K562 (cell line): ENCODE measurements around the gene ZKSCAN8. TPM values are rescaled to one million over a fixed set of nuclear protein-coding genes. Genes with fewer than 3 reads are reported as not detected.

ENCODE experiments used
- ATAC-seq: fragments of 200-7000 bp; cut with Tn5 transposase; 3 replicates; pipeline ENCODE4 v1.9.1; 2020; ENCODE audit warnings: moderate library complexity
- BruUV-seq: library from RNA; stranded (reverse); fragments of 400-500 nt; replicated peaks from 2 replicates; lab custom pipeline; 2021; lab: Mats Ljungman, UMichigan
- CTCF ChIA-PET: fragments of 300-600 bp; formaldehyde crosslinking; extraction: SDS; loops from one replicate; lab custom pipeline; 2021; ENCODE audit warnings: low intra/inter-chr PET ratio; lab: Yijun Ruan, JAX
- POLR2A ChIA-PET: fragments of 300-600, 350-650 bp; sonication (Branson Sonifier 250); formaldehyde crosslinking; extraction: SDS; loops from one replicate; lab custom pipeline; 2021; ENCODE audit warnings: antibody characterized with exemption, inconsistent platforms; lab: Yijun Ruan, JAX
- DNase-seq, 4 experiments: peaks; one replicate each; pipeline versions ENCODE4 v3.0.0 to v3.0.0-alpha.2; 2011 to 2018; ENCODE audit warnings: low spot score in 3 of 4, mixed read lengths in 3 of 4; ENCODE audit errors: extremely low read depth in 1 of 4
- FAIRE-seq: peaks from 2 replicates; lab custom pipeline; 2011; peaks lifted over from hg19 to GRCh38; lab: Jason Lieb, UNC
- H2AFZ ChIP-seq: 2 replicates; pipeline ENCODE4 v1.6.0; 2011; ENCODE audit warnings: low read depth, low read length, control low read depth, inconsistent platforms
- H3K27ac ChIP-seq: fragments of 200-600 bp; 3 replicates; pipeline ENCODE4 v1.8.0; 2011; ENCODE audit warnings: low read depth, mild to moderate bottlenecking, control low read depth, inconsistent platforms, low read length, moderate library complexity, mixed read lengths; ENCODE audit errors: extremely low read depth
- H3K27me3 ChIP-seq, 2 experiments: fragments of 300-600 bp in 1 of 2; 2 replicates in 1 of 2; 3 replicates in 1 of 2; pipeline versions ENCODE4 v1.6.0 to v1.8.0; 2011; ENCODE audit warnings: inconsistent platforms in 2 of 2, low read length in 2 of 2, mild to moderate bottlenecking in 1 of 2, mixed read lengths in 1 of 2, moderate library complexity in 1 of 2; ENCODE audit not compliant: control insufficient read depth in 2 of 2, insufficient read depth in 2 of 2
- H3K36me3 ChIP-seq: fragments of 300-600 bp; 3 replicates; pipeline ENCODE4 v1.8.0; 2011; ENCODE audit warnings: mild to moderate bottlenecking, low read length, inconsistent platforms; ENCODE audit not compliant: control insufficient read depth, insufficient read depth
- H3K4me1 ChIP-seq, 2 experiments: fragments of 200-600 bp in 1 of 2; replicated peaks in 1 of 2; 2 replicates in 1 of 2; 3 replicates in 1 of 2; pipeline versions ENCODE4 v1.5.1 to v1.8.0; 2011; ENCODE audit warnings: inconsistent platforms in 2 of 2, low read length in 2 of 2, mild to moderate bottlenecking in 1 of 2, mixed read lengths in 1 of 2, moderate library complexity in 1 of 2; ENCODE audit not compliant: control insufficient read depth in 2 of 2, insufficient read depth in 2 of 2
- H3K4me2 ChIP-seq: 2 replicates; pipeline ENCODE4 v1.6.1; 2011; ENCODE audit warnings: low read length, control low read depth, inconsistent platforms, mixed read lengths; ENCODE audit not compliant: insufficient read depth
- H3K4me3 ChIP-seq: fragments of 200-600 bp; sonication (generic), shearing (Covaris generic); 2 replicates; pipeline ENCODE4 v1.5.1; 2016; ENCODE audit warnings: control low read depth, inconsistent platforms
- H3K79me2 ChIP-seq: fragments of 200-600 bp; 3 replicates; pipeline ENCODE4 v1.8.0; 2011; ENCODE audit warnings: low read length, inconsistent platforms; ENCODE audit not compliant: control insufficient read depth, insufficient read depth
- H3K9ac ChIP-seq, 2 experiments: 2 replicates each; pipeline versions ENCODE4 v1.6.0 to v1.6.1; 2011; ENCODE audit warnings: low read depth in 2 of 2, low read length in 2 of 2, control low read depth in 1 of 2, inconsistent platforms in 1 of 2, mild to moderate bottlenecking in 1 of 2, mixed read lengths in 1 of 2; ENCODE audit not compliant: insufficient read depth in 1 of 2
- H3K9me1 ChIP-seq: one replicate; pipeline ENCODE4 v1.6.0; 2011; ENCODE audit warnings: inconsistent platforms, mild to moderate bottlenecking, low read length, moderate library complexity; ENCODE audit not compliant: control insufficient read depth, insufficient read depth
- H3K9me3 ChIP-seq: replicated peaks from 2 replicates; pipeline ENCODE4 v1.5.1; 2011; ENCODE audit warnings: low read depth, low read length, inconsistent platforms; ENCODE audit not compliant: control insufficient read depth, insufficient read depth
- H4K20me1 ChIP-seq: replicated peaks from 2 replicates; pipeline ENCODE4 v1.6.1; 2011; ENCODE audit warnings: low read length, inconsistent platforms, mixed read lengths; ENCODE audit not compliant: control insufficient read depth, insufficient read depth
- ARHGAP35 ChIP-seq: fragments of 450-650 bp; IDR thresholded peaks from 2 replicates; pipeline ENCODE4 v1.6.1; 2018; ENCODE audit not compliant: partially characterized antibody
- ARID2 ChIP-seq: fragments of 450-650 bp; IDR thresholded peaks from 2 replicates; pipeline ENCODE4 v1.6.1; 2017; ENCODE audit warnings: antibody characterized with exemption, mild to moderate bottlenecking
- CBX1 ChIP-seq: sonication (generic); IDR thresholded peaks from 2 replicates; pipeline ENCODE4 v1.6.1; 2016; ENCODE audit warnings: antibody characterized with exemption, low read depth, mild to moderate bottlenecking
- FOXJ2 ChIP-seq: fragments of 200-800 bp; sonication (Bioruptor generic); IDR thresholded peaks from 2 replicates; pipeline ENCODE4 v1.6.1; 2016; ENCODE audit warnings: missing genetic modification characterization, missing compliant biosample characterization
- HBP1 ChIP-seq: fragments of 450-650 bp; formaldehyde crosslinking; IDR thresholded peaks from 2 replicates; pipeline ENCODE4 v1.4.0; 2022; ENCODE audit warnings: missing genetic modification characterization
- ID3 ChIP-seq, 2 experiments: fragments of 250-450 bp in 1 of 2; fragments of 450-650 bp in 1 of 2; sonication (Bioruptor Pico) in 1 of 2; IDR thresholded peaks; 2 replicates each; pipeline versions ENCODE4 v1.6.1 to v1.8.0; 2016 to 2021; ENCODE audit warnings: mild to moderate bottlenecking in 2 of 2, moderate library complexity in 2 of 2, missing compliant biosample characterization in 1 of 2, missing genetic modification characterization in 1 of 2
- LEF1 ChIP-seq: fragments of 450-650 bp; IDR thresholded peaks from 2 replicates; pipeline ENCODE4 v1.6.1; 2016; ENCODE audit warnings: mild to moderate bottlenecking
- NFIX ChIP-seq: fragments of 250-450 bp; sonication (Bioruptor Pico); IDR thresholded peaks from 2 replicates; pipeline ENCODE4 v1.4.0; 2020; ENCODE audit warnings: low read depth, mild to moderate bottlenecking, moderate library complexity
- NRF1 ChIP-seq, 2 experiments: fragments of 450-650 bp; IDR thresholded peaks in 1 of 2; conservative IDR thresholded peaks in 1 of 2; 2 replicates each; pipeline ENCODE4 v1.6.1; 2014; ENCODE audit warnings: mild to moderate bottlenecking in 2 of 2
- PHB2 ChIP-seq: fragments of 450-650 bp; IDR thresholded peaks from 2 replicates; pipeline ENCODE4 v1.6.1; 2017; ENCODE audit warnings: low read depth
- SIRT6 ChIP-seq: IDR thresholded peaks from one replicate; pipeline ENCODE4 v1.6.1; 2012; ENCODE audit warnings: low read depth, mild to moderate bottlenecking, control low read depth, inconsistent platforms, low read length, moderate library complexity
- SMARCB1 ChIP-seq: IDR thresholded peaks from 2 replicates; pipeline ENCODE4 v1.6.1; 2011; ENCODE audit warnings: improper control_type of control experiment, low read depth; ENCODE audit not compliant: insufficient read length
- SUPT5H ChIP-seq: fragments of 450-650 bp; IDR thresholded peaks from 2 replicates; pipeline ENCODE4 v1.6.1; 2016
- TFE3 ChIP-seq: fragments of 450-650 bp; formaldehyde crosslinking; IDR thresholded peaks from 2 replicates; pipeline ENCODE4 v1.4.0; 2020; ENCODE audit warnings: mild to moderate bottlenecking, mixed read lengths
- ZFX ChIP-seq: sonication (generic); formaldehyde crosslinking; IDR thresholded peaks from 2 replicates; pipeline ENCODE4 v1.8.0; 2022; ENCODE audit warnings: mild to moderate bottlenecking, missing genetic modification reagents, moderate library complexity
- ZNF324 ChIP-seq: fragments of 250-450 bp; sonication (Bioruptor Pico); IDR thresholded peaks from 2 replicates; pipeline ENCODE4 v1.4.0; 2020; ENCODE audit warnings: mild to moderate bottlenecking
- ZNF354B ChIP-seq: fragments of 250-450 bp; sonication (Bioruptor Pico); IDR thresholded peaks from 2 replicates; pipeline ENCODE4 v1.4.0; 2020
- WGBS: fragments of 100-300 bp; shearing (Covaris generic); methylation state at CpG from one replicate; pipeline ENCODE4 v1.1.6; 2016; ENCODE audit warnings: low coverage, mixed read lengths; ENCODE audit not compliant: insufficient coverage; ENCODE audit errors: missing lambda C conversion rate; 5-methylcytosine and 5-hydroxymethylcytosine counted together
- in situ Hi-C: fragments of 300-500 bp; cut with MboI; formaldehyde crosslinking; loops from 4 replicates; pipeline ENCODE4 v1.15.0; 2018; ENCODE audit warnings: inconsistent platforms, mixed read lengths
- intact Hi-C: fragments of 100-400 bp; cut with micrococcal nuclease; formaldehyde crosslinking; loops from 2 replicates; pipeline ENCODE4 v1.14.2; 2022
- polyA plus RNA-seq, 8 experiments: library from polyadenylated mRNA; depleted of rRNA in 4 of 8; stranded (reverse) in 5 of 8; unstranded in 3 of 8; fragments of >200 nt; fragmentation: Nextera tagmentation in 2 of 8; fragmentation: Illumina TruSeq in 1 of 8; extraction: Ambion mirVana in 2 of 8; extraction: Trizol in 1 of 8; gene quantifications; 2 replicates each; pipeline versions ENCODE4 v1.2.1 to v1.2.3, GENCODE V29; 2011 to 2014; ENCODE audit warnings: inconsistent platforms in 1 of 8, missing spikeins in 1 of 8
- total RNA-seq, 7 experiments: library from RNA; depleted of rRNA in 6 of 7; stranded (reverse); fragments of >200 nt in 6 of 7; fragmentation: Illumina TruSeq in 2 of 7; extraction: Trizol in 2 of 7; gene quantifications; 2 replicates each; pipeline versions ENCODE4 v1.2.1 to v1.2.3, GENCODE V29; 2011 to 2021; ENCODE audit warnings: low replicate concordance in 1 of 7

ZKSCAN8 gene
- total and polyA plus RNA-seq, 9 of the 15 experiments (the other 6 are each of a cell fraction or from before 2014, with no cell fraction given) = 3.3 to 37.7 (median 21.7) TPM

DNA sequence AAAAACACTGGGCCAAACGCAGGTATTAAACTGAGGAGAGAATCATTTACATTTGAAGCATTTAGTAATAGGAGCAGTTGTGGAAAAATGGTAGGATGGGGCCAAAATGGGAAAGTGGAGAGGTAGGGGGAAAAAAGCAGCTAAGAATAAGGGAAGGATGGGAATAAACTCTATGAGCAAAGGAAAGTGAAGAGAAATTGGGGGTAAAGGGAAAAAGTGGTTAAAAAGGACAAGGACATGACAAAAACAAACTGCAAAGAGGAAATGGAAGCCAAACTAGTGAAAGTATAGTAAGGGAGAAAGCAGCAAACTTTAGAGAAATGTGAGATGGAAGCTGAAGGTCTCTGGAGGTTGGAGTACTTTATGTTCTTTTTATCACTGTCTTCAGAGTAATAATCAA, 23.5 kb upstream of the ZKSCAN8 start:
- in situ Hi-C loops = no loop called here
- intact Hi-C loops = no loop called here
- no peaks in the 10 kb centered on the region for H4K20me1 ChIP-seq
- no peak overlapping the region for H3K4me3 ChIP-seq
- BruUV-seq = no TSS peak
- no peak overlapping the region for H3K27ac ChIP-seq
- POLR2A ChIA-PET = interaction anchor here (0.7 to 3.0 kb wide), 3 partner anchors 8 to 223 kb away, joined by 3 to 17 read pairs (median 4); no protein-coding TSS in a partner anchor
- DNase-seq = no peak
- H3K9me1 ChIP-seq = no peaks in the 10 kb centered on the region
- CTCF ChIA-PET = no interaction called here
- H3K36me3 ChIP-seq = peaks cover 84% of the 10 kb centered on the region
- H3K9me3 ChIP-seq = no peaks in the 10 kb centered on the region
- no peak overlapping the region for H2AFZ ChIP-seq
- no peak overlapping the region for H3K9ac ChIP-seq
- H3K4me2 ChIP-seq = no peak overlapping the region
- H3K27me3 ChIP-seq = no peaks in the 10 kb centered on the region
- ATAC-seq = no peak
- FAIRE-seq = no peak
- H3K79me2 ChIP-seq = no peaks in the 10 kb centered on the region
- 45% methylated on average over 1 of the region's 1 CpG for WGBS
- H3K4me1 ChIP-seq = no peaks in the 10 kb centered on the region; a peak in 1 of 5 replicates
- TF ChIP-seq ZNF324 = no peak
- no peak for TF ChIP-seq SIRT6
- no peak for TF ChIP-seq NRF1 (conservative IDR thresholded peaks at IDR 0.05 in 1 of 2, IDR thresholded peaks at IDR 0.05 in 1 of 2)
- no peak for TF ChIP-seq ZFX (CRISPR knock-in tag)
- TF ChIP-seq ZNF354B (CRISPR knock-in tag) = no peak
- TF ChIP-seq ARHGAP35 = peak; percentile 40
- TF ChIP-seq NFIX = no peak
- no peak for TF ChIP-seq CBX1
- TF ChIP-seq TFE3 (CRISPR knock-in tag) = no peak
- no peak for TF ChIP-seq ID3 (CRISPR knock-in tag; IDR thresholded peaks at IDR 0.05)
- TF ChIP-seq ID3 (tag; IDR thresholded peaks at IDR 0.05) = no peak
- no peak for TF ChIP-seq SMARCB1
- TF ChIP-seq SUPT5H = 0 out of 2 replicates have a peak, but pooled peaks have one; percentile 18
- TF ChIP-seq HBP1 = no peak
- TF ChIP-seq PHB2 = 0 out of 2 replicates have a peak, but pooled peaks have one; percentile 42
- no peak for TF ChIP-seq FOXJ2
- no peak for TF ChIP-seq ARID2
- TF ChIP-seq LEF1 = no peak
